Measurements from ENCODE around the gene TCOF1. TPM values are rescaled to one million over a fixed set of nuclear protein-coding genes. Genes with fewer than 3 reads are reported as not detected.
A peak's percentile ranks its signal among the peaks of the same experiment; 100 is the strongest.

TCOF1 gene
- total and polyA plus RNA-seq, 4 experiments from 2014 or later: 0.21 to 59.9 (median 42.3) TPM

GRCh38 chr5:150320044-150320613 lies 37.4 kb upstream of the TCOF1 start:
- Histone ChIP-seq H3K4me1 (ENCODE audit: insufficient read depth, low read length) (no peaks in the 10 kb centered on the region), H3K4me3 (ENCODE audit: low read length in 2 of 2) (no peak overlapping the region), H3K27me3 (ENCODE audit: insufficient read depth, low read length) (no peaks in the 10 kb centered on the region), H3K9me3 (ENCODE audit: control insufficient read depth in 1 of 2, low read length in 2 of 2) (no peaks in the 10 kb centered on the region), H3K36me3 (ENCODE audit: insufficient read depth, low read length) (no peaks in the 10 kb centered on the region), H3K27ac (ENCODE audit: low read depth, low read length) (no peak overlapping the region)
- Mint-ChIP-seq H3K4me1 (peaks cover 0 to 2% (median 0%) of the 10 kb centered on the region in 4 donors), H3K36me3 (no peaks in the 10 kb centered on the region), H3K27me3 (peaks cover 0 to 2% of the 10 kb centered on the region in 2 donors), H3K9me3 (no peaks in the 10 kb centered on the region), H3K4me3 (no peak overlapping the region), H3K27ac (no peak overlapping the region)
- POLR2A ChIA-PET (ENCODE audit: partially characterized antibody): no interaction called here
- intact Hi-C loops (cut with micrococcal nuclease): no loop called here
- DNase-seq: no peak
- CTCF ChIA-PET (ENCODE audit: partially characterized antibody): no interaction called here

GRCh38 chr5:150321211-150321610 lies 36.3 kb upstream of the TCOF1 start:
- Mint-ChIP-seq H3K27ac (no peak overlapping the region), H3K9me3 (no peaks in the 10 kb centered on the region), H3K36me3 (no peaks in the 10 kb centered on the region), H3K4me3 (no peak overlapping the region), H3K4me1 (peaks cover 0 to 2% (median 0%) of the 10 kb centered on the region in 4 donors), H3K27me3 (peaks cover 0 to 2% of the 10 kb centered on the region in 2 donors)
- no peaks in the 10 kb centered on the region for H3K27me3 ChIP-seq (ENCODE audit: insufficient read depth, low read length)
- H3K36me3 ChIP-seq (ENCODE audit: insufficient read depth, low read length): no peaks in the 10 kb centered on the region
- H3K27ac ChIP-seq (ENCODE audit: low read depth, low read length): no peak overlapping the region
- no peak for DNase-seq
- H3K9me3 ChIP-seq (ENCODE audit: control insufficient read depth in 1 of 2, low read length in 2 of 2): no peaks in the 10 kb centered on the region
- intact Hi-C loops (cut with micrococcal nuclease): no loop called here
- no peak overlapping the region for H3K4me3 ChIP-seq (ENCODE audit: low read length in 2 of 2)
- H3K4me1 ChIP-seq (ENCODE audit: insufficient read depth, low read length): no peaks in the 10 kb centered on the region
- POLR2A ChIA-PET (ENCODE audit: partially characterized antibody): no interaction called here
- CTCF ChIA-PET (ENCODE audit: partially characterized antibody): no interaction called here

GRCh38 chr5:150321784-150322183 lies 35.7 kb upstream of the TCOF1 start:
- H3K4me3 Mint-ChIP-seq: no peak overlapping the region
- DNase-seq: no peak

DNA sequence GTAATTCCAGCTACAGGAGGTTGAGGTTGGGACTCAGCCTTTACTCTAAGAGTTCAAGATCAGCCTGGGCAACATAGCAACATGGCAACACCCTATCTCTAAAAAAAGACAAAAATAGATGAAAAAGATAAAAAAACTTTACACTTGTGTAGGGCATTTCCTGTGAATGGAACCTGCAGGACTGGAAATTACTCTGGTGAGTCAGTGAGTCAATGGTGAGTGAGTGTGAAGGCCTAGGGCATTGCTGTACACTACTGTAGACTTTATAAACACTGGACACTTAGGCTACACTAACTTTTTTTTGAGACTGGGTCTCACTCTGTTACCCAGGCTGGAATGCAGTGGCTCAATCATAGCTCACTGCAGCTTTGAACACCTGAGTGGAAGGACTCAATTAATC lies 35.3 kb upstream of the TCOF1 start:
- Mint-ChIP-seq H3K36me3 (no peaks in the 10 kb centered on the region), H3K27ac (no peak overlapping the region), H3K4me1 (peaks cover 0 to 2% (median 0%) of the 10 kb centered on the region in 4 donors), H3K9me3 (no peaks in the 10 kb centered on the region), H3K27me3 (peaks cover 1 to 2% of the 10 kb centered on the region in 2 donors), H3K4me3 (no peak overlapping the region)
- Histone ChIP-seq H3K27me3 (ENCODE audit: insufficient read depth, low read length) (no peaks in the 10 kb centered on the region), H3K27ac (ENCODE audit: low read depth, low read length) (no peak overlapping the region), H3K36me3 (ENCODE audit: insufficient read depth, low read length) (no peaks in the 10 kb centered on the region), H3K9me3 (ENCODE audit: control insufficient read depth in 1 of 2, low read length in 2 of 2) (no peaks in the 10 kb centered on the region), H3K4me3 (ENCODE audit: low read length in 2 of 2) (no peak overlapping the region), H3K4me1 (ENCODE audit: insufficient read depth, low read length) (no peaks in the 10 kb centered on the region)
- ChIA-PET CTCF (ENCODE audit: partially characterized antibody) (no interaction called here), POLR2A (ENCODE audit: partially characterized antibody) (no interaction called here)
- intact Hi-C loops (cut with micrococcal nuclease): no loop called here
- DNase-seq: no peak

More at GRCh38 chr5:150321784-150322183, 35.7 kb upstream of the TCOF1 start:
- H3K27ac Mint-ChIP-seq: no peak overlapping the region
- H3K4me3 ChIP-seq (ENCODE audit: low read length in 2 of 2): no peak overlapping the region
- intact Hi-C loops (cut with micrococcal nuclease): no loop called here
- H3K36me3 ChIP-seq (ENCODE audit: insufficient read depth, low read length): no peaks in the 10 kb centered on the region
- no peaks in the 10 kb centered on the region for H3K9me3 ChIP-seq (ENCODE audit: control insufficient read depth in 1 of 2, low read length in 2 of 2)
- CTCF ChIA-PET (ENCODE audit: partially characterized antibody): no interaction called here
- H3K9me3 Mint-ChIP-seq: no peaks in the 10 kb centered on the region
- POLR2A ChIA-PET (ENCODE audit: partially characterized antibody): no interaction called here
- no peak overlapping the region for H3K27ac ChIP-seq (ENCODE audit: low read depth, low read length)
- H3K27me3 ChIP-seq (ENCODE audit: insufficient read depth, low read length): no peaks in the 10 kb centered on the region
- no peaks in the 10 kb centered on the region for H3K36me3 Mint-ChIP-seq
- no peaks in the 10 kb centered on the region for H3K4me1 ChIP-seq (ENCODE audit: insufficient read depth, low read length)
- peaks cover 0 to 2% (median 0%) of the 10 kb centered on the region in 4 donors for H3K4me1 Mint-ChIP-seq
- peaks cover 0 to 2% of the 10 kb centered on the region in 2 donors for H3K27me3 Mint-ChIP-seq

DNA sequence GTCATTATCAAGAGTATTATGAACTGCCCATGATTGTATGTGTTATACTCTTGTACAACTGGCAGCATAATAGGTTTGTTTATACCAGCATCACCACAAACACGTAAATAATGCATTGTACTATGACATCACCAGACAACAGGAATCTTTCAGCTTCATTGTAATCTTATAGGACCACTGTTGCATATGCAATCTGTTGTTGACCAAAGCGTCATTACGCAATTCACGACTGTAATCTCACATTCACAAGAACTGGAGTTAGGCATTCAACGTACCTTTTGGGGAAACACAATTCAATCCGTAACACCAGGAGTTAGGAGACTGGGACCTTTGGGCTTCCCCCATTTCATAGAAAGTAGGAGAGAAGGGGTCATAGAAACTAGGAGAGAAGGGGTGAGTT lies 34.4 kb upstream of the TCOF1 start:
- no peak for DNase-seq
- Mint-ChIP-seq H3K4me3 (no peak overlapping the region), H3K36me3 (no peaks in the 10 kb centered on the region), H3K9me3 (no peaks in the 10 kb centered on the region), H3K27ac (no peak overlapping the region), H3K27me3 (peaks cover 1 to 4% of the 10 kb centered on the region in 2 donors), H3K4me1 (peaks cover 0 to 2% (median 0%) of the 10 kb centered on the region in 4 donors)
- Histone ChIP-seq H3K36me3 (ENCODE audit: insufficient read depth, low read length) (no peaks in the 10 kb centered on the region), H3K4me1 (ENCODE audit: insufficient read depth, low read length) (no peaks in the 10 kb centered on the region), H3K27me3 (ENCODE audit: insufficient read depth, low read length) (no peaks in the 10 kb centered on the region), H3K27ac (ENCODE audit: low read depth, low read length) (no peak overlapping the region), H3K4me3 (ENCODE audit: low read length in 2 of 2) (no peak overlapping the region), H3K9me3 (ENCODE audit: control insufficient read depth in 1 of 2, low read length in 2 of 2) (no peaks in the 10 kb centered on the region)
- CTCF ChIA-PET (ENCODE audit: partially characterized antibody): no interaction called here
- intact Hi-C loops (cut with micrococcal nuclease): no loop called here
- POLR2A ChIA-PET (ENCODE audit: partially characterized antibody): no interaction called here

DNA sequence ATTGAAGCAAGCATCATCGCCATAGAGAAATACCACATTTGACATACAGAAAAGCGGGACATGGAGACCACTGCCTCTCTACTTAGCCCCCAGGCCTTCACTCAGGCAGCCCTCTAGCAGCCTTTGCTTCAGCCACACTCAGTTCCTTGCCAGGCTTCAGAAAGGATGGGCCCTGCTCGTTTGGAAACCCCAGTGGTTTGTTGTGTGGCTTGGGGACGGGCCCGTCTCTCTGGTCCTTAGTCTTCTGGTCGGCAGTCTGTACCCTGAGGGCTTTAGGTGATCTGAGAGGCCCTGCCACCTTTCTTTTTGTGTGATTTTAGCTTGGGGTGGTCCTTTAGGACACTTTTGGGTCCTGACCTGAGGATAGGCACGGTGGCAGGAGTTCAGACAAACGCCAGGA lies 33.7 kb upstream of the TCOF1 start:
- H3K4me1 Mint-ChIP-seq: peaks cover 0 to 2% (median 0%) of the 10 kb centered on the region in 4 donors
- Histone ChIP-seq H3K36me3 (ENCODE audit: insufficient read depth, low read length) (no peaks in the 10 kb centered on the region), H3K4me3 (ENCODE audit: low read length in 2 of 2) (no peak overlapping the region), H3K4me1 (ENCODE audit: insufficient read depth, low read length) (no peaks in the 10 kb centered on the region), H3K9me3 (ENCODE audit: control insufficient read depth in 1 of 2, low read length in 2 of 2) (no peaks in the 10 kb centered on the region), H3K27ac (ENCODE audit: low read depth, low read length) (no peak overlapping the region), H3K27me3 (ENCODE audit: insufficient read depth, low read length) (no peaks in the 10 kb centered on the region)
- ChIA-PET CTCF (ENCODE audit: partially characterized antibody) (no interaction called here), POLR2A (ENCODE audit: partially characterized antibody) (no interaction called here)
- no peaks in the 10 kb centered on the region for H3K36me3 Mint-ChIP-seq
- intact Hi-C loops (cut with micrococcal nuclease): no loop called here
- H3K4me3 Mint-ChIP-seq: no peak overlapping the region
- H3K27ac Mint-ChIP-seq: no peak overlapping the region
- H3K9me3 Mint-ChIP-seq: no peaks in the 10 kb centered on the region
- peaks cover under 1 to 4% of the 10 kb centered on the region in 2 donors for H3K27me3 Mint-ChIP-seq
- DNase-seq: no peak

DNA sequence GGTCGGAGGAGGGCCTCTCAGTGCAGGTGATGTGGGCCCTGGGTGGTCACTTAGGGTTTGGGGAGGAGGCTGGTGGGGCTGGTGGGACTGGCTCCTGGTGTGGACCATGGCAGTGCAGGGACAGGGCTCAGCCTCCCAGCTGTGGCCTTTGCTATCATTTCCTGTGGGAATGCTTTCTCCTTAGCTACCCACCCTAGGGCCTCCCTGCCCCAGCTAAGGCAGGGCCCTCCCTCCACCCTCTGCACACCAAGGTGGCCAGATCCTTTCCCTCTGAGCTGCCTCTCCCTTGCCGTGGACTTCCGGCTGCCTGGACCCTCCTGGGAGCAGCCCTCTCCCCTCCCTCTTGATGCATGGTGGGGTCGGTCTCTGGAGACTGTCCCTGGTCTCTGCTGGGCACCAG lies 32.1 kb upstream of the TCOF1 start:
- no peaks in the 10 kb centered on the region for H3K36me3 ChIP-seq (ENCODE audit: insufficient read depth, low read length)
- H3K36me3 Mint-ChIP-seq: no peaks in the 10 kb centered on the region
- no peaks in the 10 kb centered on the region for H3K27me3 ChIP-seq (ENCODE audit: insufficient read depth, low read length)
- ChIA-PET CTCF (ENCODE audit: partially characterized antibody) (no interaction called here), POLR2A (ENCODE audit: partially characterized antibody) (interaction anchor here (0.6 kb wide), 1 partner anchor 606 kb away, joined by 3 read pairs; no protein-coding TSS in a partner anchor)
- intact Hi-C loops (cut with micrococcal nuclease): no loop called here
- peaks cover 3 to 4% of the 10 kb centered on the region in 2 donors for H3K27me3 Mint-ChIP-seq
- no peaks in the 10 kb centered on the region for H3K4me1 ChIP-seq (ENCODE audit: insufficient read depth, low read length)
- no peak overlapping the region for H3K27ac Mint-ChIP-seq
- peaks cover 0 to 2% (median 0%) of the 10 kb centered on the region in 4 donors for H3K4me1 Mint-ChIP-seq
- H3K27ac ChIP-seq (ENCODE audit: low read depth, low read length): no peak overlapping the region
- no peak overlapping the region for H3K4me3 Mint-ChIP-seq
- no peak overlapping the region for H3K4me3 ChIP-seq (ENCODE audit: low read length in 2 of 2)
- DNase-seq: no peak
- H3K9me3 ChIP-seq (ENCODE audit: control insufficient read depth in 1 of 2, low read length in 2 of 2): no peaks in the 10 kb centered on the region
- H3K9me3 Mint-ChIP-seq: no peaks in the 10 kb centered on the region

- Mint-ChIP-seq H3K36me3 (no peaks in the 10 kb centered on the region), H3K4me3 (peak overlapping the region in 1 of 8 donors; percentile 17), H3K27ac (no peak overlapping the region), H3K9me3 (no peaks in the 10 kb centered on the region), H3K27me3 (peaks cover 3 to 4% of the 10 kb centered on the region in 2 donors), H3K4me1 (peaks cover 0 to 2% (median 0%) of the 10 kb centered on the region in 4 donors)
- Histone ChIP-seq H3K27ac (ENCODE audit: low read depth, low read length) (no peak overlapping the region), H3K4me3 (ENCODE audit: low read length in 2 of 2) (no peak overlapping the region), H3K4me1 (ENCODE audit: insufficient read depth, low read length) (no peaks in the 10 kb centered on the region), H3K9me3 (ENCODE audit: control insufficient read depth in 1 of 2, low read length in 2 of 2) (no peaks in the 10 kb centered on the region), H3K27me3 (ENCODE audit: insufficient read depth, low read length) (no peaks in the 10 kb centered on the region), H3K36me3 (ENCODE audit: insufficient read depth, low read length) (no peaks in the 10 kb centered on the region)
- POLR2A ChIA-PET (ENCODE audit: partially characterized antibody): no interaction called here
- CTCF ChIA-PET (ENCODE audit: partially characterized antibody): no interaction called here
- intact Hi-C loops (cut with micrococcal nuclease): no loop called here
- DNase-seq: no peak
Measured at GRCh38 chr5:150326707-150327106, 30.8 kb upstream of the TCOF1 start.

Measured in CD4-positive, alpha-beta memory T cell (primary cell).